NCI-H510A treated with DMSO at 0.1 percent for 48 hours (cell line): ENCODE results near the gene IRS1.
A peak's percentile ranks its signal among the peaks of the same experiment; 100 is the strongest.

Experiments
- DNase-seq: peaks from one replicate; lab custom pipeline; 2025; lab: John Stamatoyannopoulos, UW

IRS1 gene

GRCh38 chr2:226825056-226825455 is 25.4 kb upstream of the IRS1 start:
- no peak for DNase-seq

GRCh38 chr2:226818930-226819329 is 19.3 kb upstream of the IRS1 start:
- DNase-seq: peak; percentile 93

- DNase-seq: no peak
Measured at GRCh38 chr2:226813148-226813701, 13.6 kb upstream of the IRS1 start.

GRCh38 chr2:226803410-226803809 is 3.8 kb upstream of the IRS1 start:
- no peak for DNase-seq

- DNase-seq: peak; percentile 78
Measured at GRCh38 chr2:226802573-226802972, 3.0 kb upstream of the IRS1 start.

GRCh38 chr2:226800941-226801784 is 1.5 kb upstream of the IRS1 start:
- DNase-seq: peak; percentile 88

GRCh38 chr2:226799976-226800940 is 638 bp upstream of the IRS1 start:
- no peak for DNase-seq

GRCh38 chr2:226798422-226799210 is 1.0 kb downstream of the IRS1 start:
- peak; percentile 50 for DNase-seq

- no peak for DNase-seq
Measured at GRCh38 chr2:226797989-226798421, 1.6 kb downstream of the IRS1 start.

GRCh38 chr2:226797289-226797988 is 2.2 kb downstream of the IRS1 start:
- no peak for DNase-seq

GRCh38 chr2:226796840-226797288 is 2.8 kb downstream of the IRS1 start:
- DNase-seq: no peak

GRCh38 chr2:226796012-226796839 is 3.4 kb downstream of the IRS1 start:
- DNase-seq: no peak

GRCh38 chr2:226795281-226796011 is 4.2 kb downstream of the IRS1 start:
- no peak for DNase-seq

GRCh38 chr2:226794751-226795171 is 4.9 kb downstream of the IRS1 start:
- DNase-seq: no peak

- DNase-seq: no peak
Measured at GRCh38 chr2:226794196-226794661, 5.4 kb downstream of the IRS1 start.

- no peak for DNase-seq
Measured at GRCh38 chr2:226793646-226794045, 6.0 kb downstream of the IRS1 start.

GRCh38 chr2:226792155-226792881 is 7.3 kb downstream of the IRS1 start:
- DNase-seq: peak; percentile 45

- peak; percentile 72 for DNase-seq
Measured at GRCh38 chr2:226791487-226792081, 8.0 kb downstream of the IRS1 start.
